Lower leg skin (tissue), 4 donors: Measurements from ENCODE around the gene PYCR2. TPM values are rescaled to one million over a fixed set of nuclear protein-coding genes. Genes with fewer than 3 reads are reported as not detected.

Source experiments
- DNase-seq, 2 donors: peaks; one replicate each; pipeline ENCODE4 v3.0.0-alpha.2; 2019; ENCODE audit warnings: low spot score in 2 of 2
- H3K4me3 ChIP-seq: fragments of 200-600 bp; sonication (generic); 2 replicates; pipeline ENCODE4 v1.5.1; 2017; ENCODE audit warnings: mild to moderate bottlenecking, low read depth; ENCODE audit not compliant: poor library complexity, severe bottlenecking
- POLR2A ChIP-seq, 2 donors: fragments of 450-650 bp; IDR thresholded peaks; one replicate each; pipeline ENCODE4 v1.6.1; 2016 to 2017; ENCODE audit warnings: antibody characterized with exemption in 2 of 2, mild to moderate bottlenecking in 1 of 2, moderate library complexity in 1 of 2
- WGBS, 2 donors: methylation state at CpG; one replicate each; pipeline ENCODE4 v1.1.5; 2018; 5-methylcytosine and 5-hydroxymethylcytosine counted together
- intact Hi-C: fragments of 100-400 bp; cut with DNase I; formaldehyde crosslinking; loops from one replicate; pipeline ENCODE4 v1.15.0; 2023; ENCODE audit warnings: low total_unique reads
- microRNA-seq, 2 donors: library from miRNA; unstranded; fragments of <30 nt; microRNA quantifications; one replicate each; pipeline ENCODE4, GENCODE V29; 2016; ENCODE audit warnings: borderline replicate concordance in 2 of 2, borderline number of aligned reads in 1 of 2
- total RNA-seq, 4 donors: library from RNA; depleted of rRNA; stranded (reverse); fragments of >200 nt; gene quantifications; one replicate each; pipeline ENCODE4 v1.1.0, GENCODE V29; 2016
- TF ChIP-seq, protein P1 (sequence below), 3 donors: fragments of 450-650 bp; IDR thresholded peaks; one replicate each; pipeline ENCODE4 v1.5.1; 2016; ENCODE audit warnings: antibody characterized with exemption in 3 of 3, mild to moderate bottlenecking in 3 of 3, moderate library complexity in 2 of 3

Gene PYCR2
- total RNA-seq, 4 donors from 2014 or later = 35.4 to 43.1 (median 37.9) TPM

DNA sequence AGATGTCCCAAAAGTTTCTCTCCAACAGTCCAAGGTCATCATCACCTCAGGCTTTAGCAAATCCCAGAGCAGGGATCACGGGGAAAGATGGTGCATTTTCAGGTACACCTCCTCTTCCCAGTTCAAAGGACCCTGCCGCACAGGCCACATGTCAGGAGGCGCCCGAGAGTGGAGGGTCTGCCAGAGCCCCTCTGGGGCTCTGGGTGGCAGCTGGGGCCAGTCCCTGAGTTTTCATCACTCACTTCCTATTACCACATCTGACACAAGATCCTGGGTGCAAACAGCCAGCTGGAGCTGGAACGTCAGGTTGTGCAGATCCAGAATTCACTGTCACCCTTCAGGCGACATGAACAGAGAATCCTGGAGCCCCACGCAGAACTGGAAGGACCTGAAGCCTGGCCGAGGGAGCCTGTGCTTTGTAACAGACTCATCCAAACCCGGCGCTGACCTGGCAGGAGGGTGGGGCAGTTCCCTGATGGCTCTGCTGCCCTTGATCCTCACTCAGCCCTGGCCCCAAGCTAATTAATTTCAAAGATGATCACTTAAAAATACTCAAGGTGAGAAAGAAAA, 50.7 kb downstream of the PYCR2 start:
- TF ChIP-seq POLR2A (IDR thresholded peaks at IDR 0.05) = no peak
- TF ChIP-seq, protein P1, sequence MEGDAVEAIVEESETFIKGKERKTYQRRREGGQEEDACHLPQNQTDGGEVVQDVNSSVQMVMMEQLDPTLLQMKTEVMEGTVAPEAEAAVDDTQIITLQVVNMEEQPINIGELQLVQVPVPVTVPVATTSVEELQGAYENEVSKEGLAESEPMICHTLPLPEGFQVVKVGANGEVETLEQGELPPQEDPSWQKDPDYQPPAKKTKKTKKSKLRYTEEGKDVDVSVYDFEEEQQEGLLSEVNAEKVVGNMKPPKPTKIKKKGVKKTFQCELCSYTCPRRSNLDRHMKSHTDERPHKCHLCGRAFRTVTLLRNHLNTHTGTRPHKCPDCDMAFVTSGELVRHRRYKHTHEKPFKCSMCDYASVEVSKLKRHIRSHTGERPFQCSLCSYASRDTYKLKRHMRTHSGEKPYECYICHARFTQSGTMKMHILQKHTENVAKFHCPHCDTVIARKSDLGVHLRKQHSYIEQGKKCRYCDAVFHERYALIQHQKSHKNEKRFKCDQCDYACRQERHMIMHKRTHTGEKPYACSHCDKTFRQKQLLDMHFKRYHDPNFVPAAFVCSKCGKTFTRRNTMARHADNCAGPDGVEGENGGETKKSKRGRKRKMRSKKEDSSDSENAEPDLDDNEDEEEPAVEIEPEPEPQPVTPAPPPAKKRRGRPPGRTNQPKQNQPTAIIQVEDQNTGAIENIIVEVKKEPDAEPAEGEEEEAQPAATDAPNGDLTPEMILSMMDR (IDR thresholded peaks at IDR 0.05) = no peak
- intact Hi-C loops = no loop called here
- WGBS, 2 donors = 86 to 88% methylated on average over 10 of the region's 10 CpGs
- DNase-seq = no peak
- no peak overlapping the region for H3K4me3 ChIP-seq

DNA sequence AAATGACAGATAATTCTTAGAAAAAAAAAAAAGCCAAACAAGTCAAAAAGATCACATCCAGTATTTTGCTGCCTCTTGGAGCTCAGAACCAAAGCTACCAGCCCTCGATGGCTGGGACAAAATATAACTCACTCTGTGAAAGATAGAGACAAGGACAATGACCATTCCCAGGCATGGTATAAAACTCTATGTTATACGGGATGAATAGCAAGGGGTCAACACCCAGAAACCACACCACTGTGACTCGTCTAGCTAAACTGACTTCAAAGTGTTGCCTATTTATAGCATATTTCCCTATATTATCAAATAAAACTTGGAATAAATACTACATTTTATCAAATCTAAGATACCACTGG, 52.0 kb downstream of the PYCR2 start:
- intact Hi-C loops = no loop called here
- no peak for TF ChIP-seq POLR2A (IDR thresholded peaks at IDR 0.05)
- TF ChIP-seq, protein P1 (IDR thresholded peaks at IDR 0.05) = no peak
- WGBS, 2 donors = 73 to 83% methylated on average over 3 of the region's 3 CpGs
- no peak for DNase-seq
- no peak overlapping the region for H3K4me3 ChIP-seq

DNA sequence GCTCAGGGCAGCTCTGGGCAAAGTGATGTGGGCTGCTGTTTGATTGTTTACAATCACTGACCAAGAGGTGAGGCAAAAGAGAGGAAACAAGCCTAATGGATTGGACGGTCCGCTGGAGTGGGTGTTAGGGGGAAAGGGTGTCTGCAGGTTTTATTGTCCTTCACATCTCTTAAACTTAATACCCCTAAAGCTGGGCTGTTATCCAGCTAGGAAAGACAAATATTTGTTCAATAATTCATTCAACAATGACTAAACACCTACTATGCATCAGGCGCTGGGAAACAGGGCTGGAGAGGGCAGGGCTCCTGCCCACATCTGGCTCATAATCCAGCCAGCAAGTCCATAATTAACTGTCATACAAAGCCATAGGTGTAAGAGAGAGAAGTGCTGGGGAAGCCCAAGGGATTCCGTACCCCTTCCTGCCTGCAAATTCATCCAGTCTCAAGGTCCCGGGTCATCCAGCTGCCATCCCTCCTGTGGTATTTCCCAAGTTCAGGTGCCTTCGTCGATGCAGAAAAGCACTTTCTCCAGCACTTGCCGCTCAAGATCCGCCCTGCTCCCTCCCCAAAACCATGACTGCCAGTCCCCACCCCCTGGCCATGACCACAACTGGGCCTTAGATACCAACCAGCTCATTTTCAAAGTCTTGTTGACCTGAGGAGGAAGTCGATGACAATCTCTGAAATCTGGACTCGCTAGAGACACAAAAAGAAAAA, 52.5 kb downstream of the PYCR2 start:
- intact Hi-C loops = no loop called here
- no peak overlapping the region for H3K4me3 ChIP-seq
- 75 to 76% methylated on average over 11 of the region's 11 CpGs for WGBS, 2 donors
- no peak for DNase-seq
- TF ChIP-seq POLR2A (IDR thresholded peaks at IDR 0.05) = no peak
- TF ChIP-seq, protein P1 (IDR thresholded peaks at IDR 0.05) = no peak

DNA sequence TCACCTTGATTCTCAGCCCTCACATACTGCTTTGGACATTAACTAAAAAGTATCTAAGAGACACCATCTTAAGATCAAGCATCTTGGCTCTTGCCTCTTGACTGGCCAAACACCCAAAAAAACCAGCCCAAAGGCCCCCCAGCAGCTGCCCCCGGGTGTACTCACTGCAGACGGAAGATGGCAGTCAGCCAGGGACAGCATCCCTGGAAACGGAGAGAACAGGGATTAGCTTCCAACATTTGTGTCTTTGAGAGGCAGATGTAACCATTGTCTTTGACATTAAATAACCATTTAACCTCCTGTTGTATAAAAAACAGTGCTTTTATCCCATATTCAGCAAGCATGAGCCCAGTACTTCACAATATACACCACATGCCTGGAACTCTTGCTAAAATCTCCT, 53.1 kb downstream of the PYCR2 start:
- intact Hi-C loops = no loop called here
- no peak overlapping the region for H3K4me3 ChIP-seq
- no peak for TF ChIP-seq POLR2A (IDR thresholded peaks at IDR 0.05)
- TF ChIP-seq, protein P1 (IDR thresholded peaks at IDR 0.05) = no peak
- DNase-seq = no peak
- WGBS, 2 donors = 55 to 59% methylated on average over 3 of the region's 3 CpGs

Small RNA genes within 50 kb of the gene (microRNA-seq; reads per million reads assigned to microRNA genes)
- 0.68 to 1.1 reads per million in 2 donors for gene MIR6741

Other genes with a start within 250 kb of the PYCR2 start
- 100 to 1,000 TPM; 117 to 191 (median 154) TPM for gene SRP9, start 146.4 kb downstream of the PYCR2 start, total RNA-seq
- 10 to 100 TPM; 42.9 to 62.7 (median 56.8) TPM for gene EPHX1, start 114.1 kb downstream of the PYCR2 start, total RNA-seq
- 10 to 100 TPM; 29.1 to 49.1 (median 42.9) TPM for gene TMEM63A, start 41.9 kb downstream of the PYCR2 start, total RNA-seq
- gene LEFTY1, start 35.1 kb downstream of the PYCR2 start, total RNA-seq = 1 to 10 TPM in 1 of 4 donors, under 1 TPM in 2, not detected in 1; 0.19 to 1.2 (median 0.39) TPM
- under 1 TPM in 2 of 4 donors, not detected in 2; 0.16 to 0.86 TPM for gene LEFTY2, start 17.0 kb upstream of the PYCR2 start, total RNA-seq
- gene SDE2, start 75.1 kb upstream of the PYCR2 start, total RNA-seq = 10 to 100 TPM; 26.2 to 32.7 (median 30.9) TPM
- gene H3-3A, start 138.5 kb upstream of the PYCR2 start, total RNA-seq = 100 to 1,000 TPM; 304 to 569 (median 410) TPM